ENCODE measurements around the gene CEP131. TPM values are rescaled to one million over a fixed set of nuclear protein-coding genes. Genes with fewer than 3 reads are reported as not detected.

Gene CEP131
- total RNA-seq, 1 donor from 2014 or later, result 12.2 TPM

GRCh38 chr17:81140018-81140417 is 82.7 kb downstream of the CEP131 start:
- Mint-ChIP-seq H3K4me1 (ENCODE audit: unreplicated experiment) (peaks cover 3% of the 10 kb centered on the region), H3K4me3 (ENCODE audit: unreplicated experiment) (no peak overlapping the region), H3K27me3 (ENCODE audit: unreplicated experiment) (no peaks in the 10 kb centered on the region), H3K9me3 (ENCODE audit: unreplicated experiment) (no peaks in the 10 kb centered on the region), H3K27ac (ENCODE audit: unreplicated experiment) (no peak overlapping the region), H3K36me3 (ENCODE audit: unreplicated experiment) (no peaks in the 10 kb centered on the region)
- no peak for TF ChIP-seq CTCF (IDR thresholded peaks at IDR 0.05)
- DNase-seq (ENCODE audit: extremely low spot score, unreplicated experiment), result no peak

Other genes starting within 250 kb of the CEP131 start
- 31.1 and 35.9 TPM in 2 replicates for gene CHMP6, start 231.1 kb downstream of the CEP131 start, total RNA-seq
- 24.4 and 29.0 TPM in 2 replicates for gene BAIAP2, start 187.8 kb downstream of the CEP131 start, total RNA-seq
- gene PVALEF, start 57.5 kb downstream of the CEP131 start, total RNA-seq, result not detected in 2 replicates
- gene AATK, start 56.7 kb downstream of the CEP131 start, total RNA-seq, result 0.37 TPM in 1 of 2 replicates, not detected in the other
- 39.2 and 42.3 TPM in 2 replicates for gene TEPSIN, start 16.1 kb upstream of the CEP131 start, total RNA-seq
- gene NDUFAF8, start 16.4 kb upstream of the CEP131 start, total RNA-seq, result 38.9 and 42.4 TPM in 2 replicates
- gene SLC38A10, start 72.3 kb upstream of the CEP131 start, total RNA-seq, result 120 TPM in 2 replicates
- 55.7 and 57.0 TPM in 2 replicates for gene BAHCC1, start 172.5 kb upstream of the CEP131 start, total RNA-seq

Measured in osteocyte (in vitro differentiated cells).